Astrocyte of the spinal cord (primary cell): ENCODE data around the gene PPP6C.
"Not testable (repeated sequence)": the region's sequence is repeated elsewhere in the genome, so short reads cannot be mapped to it uniquely, and the experiment has no call there.

Source experiments
- DNase-seq: peaks from one replicate; pipeline ENCODE4 v3.0.0; 2011; ENCODE audit warnings: low read depth, low spot score
- H3K4me3 ChIP-seq: 2 replicates; pipeline ENCODE4 v1.5.1; 2011; ENCODE audit warnings: low read depth, mild to moderate bottlenecking, low read length, moderate library complexity
- in situ Hi-C: cut with HindIII; loops from 2 replicates; pipeline ENCODE4 v1.10.0; 2017; ENCODE audit warnings: low sequenced_read_pairs
- TF ChIP-seq, protein P1 (sequence below): IDR thresholded peaks from 2 replicates; pipeline ENCODE4 v1.5.1; 2012; ENCODE audit warnings: low read depth, mild to moderate bottlenecking, low read length, inconsistent platforms

PPP6C gene

DNA sequence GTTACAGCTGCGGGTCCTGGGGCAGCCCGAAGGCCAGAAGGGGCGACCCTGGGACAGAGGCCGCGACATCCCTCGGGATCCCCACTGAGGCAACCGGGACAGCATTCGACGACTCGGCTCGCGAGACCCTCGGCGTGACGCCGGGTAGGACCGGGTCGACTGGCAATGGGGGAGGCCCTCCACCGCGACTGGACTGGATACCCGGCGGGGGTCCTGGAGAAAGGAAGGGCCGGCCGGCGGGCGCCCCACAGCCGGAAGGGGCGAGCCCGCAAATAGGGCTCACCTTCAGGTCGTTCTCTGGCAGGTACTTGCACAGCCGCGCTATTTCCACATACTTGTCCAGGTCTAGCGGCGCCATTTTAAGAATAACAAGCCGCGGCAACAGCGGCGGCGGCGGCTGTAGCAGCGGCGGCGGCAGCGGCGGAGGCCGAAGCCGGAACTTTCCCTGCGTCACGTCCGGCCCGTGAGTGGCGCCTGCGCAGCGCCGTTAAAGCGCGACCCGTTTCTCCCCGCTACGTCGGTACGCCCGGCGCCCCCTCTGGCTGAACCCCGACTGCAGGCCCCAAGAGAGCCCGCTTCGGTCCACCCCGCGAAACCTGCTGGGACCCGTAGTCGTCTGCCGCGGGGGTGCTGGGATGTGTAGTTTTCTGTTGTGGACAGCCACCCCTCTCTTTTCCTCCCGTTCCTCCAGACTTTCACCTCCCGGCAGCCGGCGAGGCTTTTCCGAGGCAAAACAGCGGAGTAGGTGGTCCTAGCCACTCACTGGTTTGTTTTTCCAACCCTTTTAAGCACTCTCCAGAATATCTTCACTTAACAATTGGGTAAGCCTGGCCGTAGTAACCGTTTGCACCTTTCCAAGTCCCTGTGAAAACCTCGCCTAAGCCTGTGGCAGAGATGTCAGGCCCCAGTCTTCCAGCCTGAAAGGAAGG is at the start of gene PPP6C:
Gene PPP6C, minus strand, starts transcription at position 443 of the 929 bp plus-strand sequence. Its CDS starts 85 bp downstream, at position 358.
- in situ Hi-C loops = no loop called here
- peak within 1 kb of the TSS; percentile 100 for H3K4me3 ChIP-seq
- DNase-seq = peak; percentile 98
- TF ChIP-seq, protein P1, sequence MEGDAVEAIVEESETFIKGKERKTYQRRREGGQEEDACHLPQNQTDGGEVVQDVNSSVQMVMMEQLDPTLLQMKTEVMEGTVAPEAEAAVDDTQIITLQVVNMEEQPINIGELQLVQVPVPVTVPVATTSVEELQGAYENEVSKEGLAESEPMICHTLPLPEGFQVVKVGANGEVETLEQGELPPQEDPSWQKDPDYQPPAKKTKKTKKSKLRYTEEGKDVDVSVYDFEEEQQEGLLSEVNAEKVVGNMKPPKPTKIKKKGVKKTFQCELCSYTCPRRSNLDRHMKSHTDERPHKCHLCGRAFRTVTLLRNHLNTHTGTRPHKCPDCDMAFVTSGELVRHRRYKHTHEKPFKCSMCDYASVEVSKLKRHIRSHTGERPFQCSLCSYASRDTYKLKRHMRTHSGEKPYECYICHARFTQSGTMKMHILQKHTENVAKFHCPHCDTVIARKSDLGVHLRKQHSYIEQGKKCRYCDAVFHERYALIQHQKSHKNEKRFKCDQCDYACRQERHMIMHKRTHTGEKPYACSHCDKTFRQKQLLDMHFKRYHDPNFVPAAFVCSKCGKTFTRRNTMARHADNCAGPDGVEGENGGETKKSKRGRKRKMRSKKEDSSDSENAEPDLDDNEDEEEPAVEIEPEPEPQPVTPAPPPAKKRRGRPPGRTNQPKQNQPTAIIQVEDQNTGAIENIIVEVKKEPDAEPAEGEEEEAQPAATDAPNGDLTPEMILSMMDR = peak; percentile 72

- TF ChIP-seq, protein P1 = no peak
- in situ Hi-C loops = no loop called here
- peak overlapping the region; percentile 68 for H3K4me3 ChIP-seq
- DNase-seq = no peak
Measured at GRCh38 chr9:125238915-125239446, 49.4 kb upstream of the PPP6C start.

GRCh38 chr9:125238127-125238914 is 48.7 kb upstream of the PPP6C start:
- TF ChIP-seq, protein P1 = no peak
- H3K4me3 ChIP-seq = peak overlapping the region; percentile 68
- in situ Hi-C loops = no loop called here
- no peak for DNase-seq

DNA sequence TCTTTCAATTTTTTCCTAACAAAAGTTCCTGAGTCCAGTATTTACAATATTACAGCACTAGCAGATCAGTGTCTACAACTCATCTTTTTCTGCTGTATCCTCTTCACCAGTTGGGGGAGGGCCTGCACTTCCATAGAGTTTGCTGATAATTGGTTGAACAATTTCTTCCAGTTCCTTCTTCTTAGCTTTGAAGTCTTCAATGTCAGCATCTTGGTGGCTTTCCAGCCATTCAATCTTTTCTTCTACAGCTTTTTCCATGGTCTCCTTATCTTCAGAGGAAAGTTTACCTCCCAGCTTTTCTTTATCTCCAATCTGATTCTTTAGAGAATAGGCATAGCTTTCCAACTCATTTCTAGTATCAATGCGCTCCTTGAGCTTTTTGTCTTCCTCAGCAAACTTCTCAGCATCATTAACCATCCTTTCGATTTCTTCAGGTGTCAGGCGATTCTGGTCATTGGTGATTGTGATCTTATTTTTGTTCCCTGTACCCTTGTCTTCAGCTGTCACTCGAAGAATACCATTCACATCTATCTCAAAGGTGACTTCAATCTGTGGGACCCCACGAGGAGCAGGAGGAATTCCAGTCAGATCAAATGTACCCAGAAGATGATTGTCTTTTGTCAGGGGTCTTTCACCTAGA is 47.0 kb upstream of the PPP6C start:
- in situ Hi-C loops, DNase-seq: not testable (repeated sequence)
- peak overlapping the region; percentile 14 for H3K4me3 ChIP-seq

DNA sequence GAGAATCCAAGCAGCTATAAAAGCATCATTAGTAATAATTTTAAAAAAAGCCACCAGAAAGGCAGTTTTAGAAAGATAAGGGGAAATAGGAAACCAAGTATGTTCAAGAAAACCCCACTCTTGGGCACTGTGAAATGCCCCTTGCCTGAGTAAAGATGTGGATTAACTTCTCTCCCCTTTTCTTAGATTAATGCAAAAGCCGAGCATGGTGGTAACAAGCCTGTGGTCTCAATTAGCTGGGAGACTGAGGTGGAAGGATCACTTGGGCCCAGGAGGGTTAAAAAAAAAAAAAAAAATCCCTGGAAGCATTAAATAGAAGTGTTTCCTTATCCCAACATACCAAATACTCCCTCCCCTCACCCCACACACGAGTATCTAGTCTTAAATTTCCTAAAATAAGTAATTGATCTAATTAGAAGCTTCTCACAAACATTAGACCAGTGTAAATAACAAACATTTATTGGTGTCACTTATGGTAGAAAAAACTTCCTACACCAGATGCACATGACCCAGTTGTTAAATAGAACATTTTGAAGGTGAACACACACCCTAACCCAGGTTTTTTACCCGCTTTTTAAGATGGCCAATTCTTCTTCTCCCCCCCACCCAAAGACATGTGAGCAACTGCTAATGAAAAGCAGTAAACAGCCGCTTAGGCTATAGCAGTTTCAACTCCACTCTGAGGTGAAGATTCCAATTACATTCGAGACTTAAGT is 46.4 kb upstream of the PPP6C start:
- no peak for DNase-seq
- H3K4me3 ChIP-seq = peak overlapping the region; percentile 14
- in situ Hi-C loops = no loop called here
- TF ChIP-seq, protein P1 = no peak

DNA sequence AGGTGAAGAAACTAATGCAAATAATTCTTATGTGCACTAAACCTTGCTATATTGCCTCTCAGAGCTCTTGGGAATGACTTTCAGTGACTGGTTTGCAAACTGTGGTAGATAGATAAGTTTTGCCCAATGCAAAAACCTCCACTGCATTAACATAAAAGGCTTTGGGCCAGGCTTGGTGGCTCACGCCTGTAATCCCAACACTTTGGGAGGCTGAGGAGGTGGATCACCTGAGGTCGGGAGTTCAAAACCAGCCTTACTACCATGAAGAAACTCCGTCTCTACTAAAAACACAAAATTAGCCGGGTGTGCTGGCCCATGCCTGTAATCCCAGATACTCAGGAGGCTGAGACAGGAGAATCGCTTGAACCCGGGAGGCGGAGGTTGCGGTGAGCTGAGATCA is 44.5 kb upstream of the PPP6C start:
- in situ Hi-C loops, H3K4me3 ChIP-seq, DNase-seq: not testable (repeated sequence)

DNA sequence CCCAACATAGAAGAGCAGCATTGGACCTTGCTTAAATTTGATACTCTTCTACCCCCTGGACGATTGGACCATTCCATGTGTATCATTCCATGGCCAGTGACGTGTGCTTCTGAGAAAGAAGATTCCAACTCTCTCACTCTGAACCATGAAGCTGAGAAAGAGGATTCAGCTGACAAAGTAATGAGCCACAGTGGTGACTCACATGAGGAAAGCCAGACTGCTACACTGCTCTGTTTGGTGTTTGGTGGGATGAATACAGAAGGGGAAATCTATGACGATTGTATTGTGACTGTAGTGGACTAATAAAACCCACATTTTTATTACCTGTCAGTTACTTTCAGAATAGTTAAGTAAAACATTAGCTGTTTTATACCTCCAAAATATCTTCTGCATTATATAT is 44.1 kb upstream of the PPP6C start:
- TF ChIP-seq, protein P1 = no peak
- DNase-seq = peak; percentile 97
- H3K4me3 ChIP-seq = no peak overlapping the region
- in situ Hi-C loops = no loop called here
